GM12872 (cell line): ENCODE data around the gene C10orf143.

Experiments used
- TF ChIP-seq, protein P1 (sequence below): IDR thresholded peaks from 3 replicates; pipeline ENCODE4 v1.5.1; 2011; ENCODE audit warnings: low read depth, mild to moderate bottlenecking, low read length, moderate library complexity; ENCODE audit not compliant: insufficient read depth

The C10orf143 gene

DNA sequence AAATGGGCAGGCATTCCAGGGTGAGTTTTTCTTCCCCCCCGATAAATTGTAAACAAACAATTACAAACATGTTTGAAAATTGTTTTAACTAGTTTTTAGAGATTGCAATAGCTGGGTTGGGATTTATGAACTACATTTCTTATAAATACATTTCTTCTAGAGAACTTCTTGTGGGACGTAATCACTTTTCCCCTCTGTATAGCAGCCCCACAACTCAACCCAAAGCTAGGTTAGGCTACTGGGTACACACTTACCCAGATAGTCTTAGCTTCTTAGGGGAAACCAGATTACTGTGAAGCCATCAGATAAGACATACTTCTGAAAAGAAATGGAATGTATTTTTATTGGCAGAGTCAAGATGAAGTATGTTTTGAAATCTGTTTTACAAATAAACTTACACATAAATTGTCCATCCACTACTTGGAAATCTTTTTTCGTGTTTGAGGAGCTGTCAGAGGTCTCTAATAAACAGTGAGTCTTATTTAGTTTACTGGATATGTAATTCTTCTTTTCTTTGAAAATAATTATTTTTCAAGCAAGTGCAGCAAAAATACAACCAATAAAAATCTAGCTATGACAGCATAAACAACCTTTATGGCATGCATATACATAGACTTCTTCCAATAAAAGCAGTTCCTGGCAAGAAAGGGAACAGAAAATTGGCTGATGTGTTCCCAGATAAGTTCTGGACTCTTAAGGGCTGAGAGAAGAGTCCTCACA lies 17.6 kb upstream of the C10orf143 start:
- TF ChIP-seq, protein P1, sequence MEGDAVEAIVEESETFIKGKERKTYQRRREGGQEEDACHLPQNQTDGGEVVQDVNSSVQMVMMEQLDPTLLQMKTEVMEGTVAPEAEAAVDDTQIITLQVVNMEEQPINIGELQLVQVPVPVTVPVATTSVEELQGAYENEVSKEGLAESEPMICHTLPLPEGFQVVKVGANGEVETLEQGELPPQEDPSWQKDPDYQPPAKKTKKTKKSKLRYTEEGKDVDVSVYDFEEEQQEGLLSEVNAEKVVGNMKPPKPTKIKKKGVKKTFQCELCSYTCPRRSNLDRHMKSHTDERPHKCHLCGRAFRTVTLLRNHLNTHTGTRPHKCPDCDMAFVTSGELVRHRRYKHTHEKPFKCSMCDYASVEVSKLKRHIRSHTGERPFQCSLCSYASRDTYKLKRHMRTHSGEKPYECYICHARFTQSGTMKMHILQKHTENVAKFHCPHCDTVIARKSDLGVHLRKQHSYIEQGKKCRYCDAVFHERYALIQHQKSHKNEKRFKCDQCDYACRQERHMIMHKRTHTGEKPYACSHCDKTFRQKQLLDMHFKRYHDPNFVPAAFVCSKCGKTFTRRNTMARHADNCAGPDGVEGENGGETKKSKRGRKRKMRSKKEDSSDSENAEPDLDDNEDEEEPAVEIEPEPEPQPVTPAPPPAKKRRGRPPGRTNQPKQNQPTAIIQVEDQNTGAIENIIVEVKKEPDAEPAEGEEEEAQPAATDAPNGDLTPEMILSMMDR: no peak

DNA sequence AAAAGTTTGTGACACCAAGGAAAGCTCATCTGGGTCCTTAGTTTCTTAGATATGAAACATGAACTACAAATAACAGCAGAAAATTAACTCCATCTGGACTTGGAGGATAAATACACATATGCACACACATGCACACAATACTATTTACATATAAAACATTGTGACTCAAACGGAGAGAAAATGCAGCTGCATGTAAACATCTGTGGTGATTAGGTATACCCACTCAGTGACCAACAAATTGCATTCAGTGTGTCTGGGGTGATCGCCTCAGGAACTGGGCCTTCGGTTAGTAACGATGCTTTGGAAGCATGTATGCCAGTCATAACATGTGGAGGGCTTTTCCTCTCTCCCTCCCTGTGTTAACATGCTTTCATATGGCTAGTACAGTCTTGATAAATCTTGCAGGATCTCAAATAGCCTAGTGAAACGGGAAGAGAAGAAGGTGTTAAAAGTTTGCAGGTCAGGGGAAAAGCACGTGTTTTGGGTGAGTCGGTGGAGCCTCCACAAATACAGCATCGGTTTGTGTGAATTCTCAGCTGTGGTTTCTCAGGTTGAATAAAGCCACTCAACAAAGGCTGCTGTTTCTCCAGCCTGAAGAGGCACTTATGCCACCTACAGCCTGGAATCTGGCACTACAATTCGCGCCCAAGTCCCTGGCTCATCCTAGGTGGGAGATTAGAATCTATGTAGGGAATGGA lies 16.9 kb upstream of the C10orf143 start:
- TF ChIP-seq, protein P1: peak; percentile 80

DNA sequence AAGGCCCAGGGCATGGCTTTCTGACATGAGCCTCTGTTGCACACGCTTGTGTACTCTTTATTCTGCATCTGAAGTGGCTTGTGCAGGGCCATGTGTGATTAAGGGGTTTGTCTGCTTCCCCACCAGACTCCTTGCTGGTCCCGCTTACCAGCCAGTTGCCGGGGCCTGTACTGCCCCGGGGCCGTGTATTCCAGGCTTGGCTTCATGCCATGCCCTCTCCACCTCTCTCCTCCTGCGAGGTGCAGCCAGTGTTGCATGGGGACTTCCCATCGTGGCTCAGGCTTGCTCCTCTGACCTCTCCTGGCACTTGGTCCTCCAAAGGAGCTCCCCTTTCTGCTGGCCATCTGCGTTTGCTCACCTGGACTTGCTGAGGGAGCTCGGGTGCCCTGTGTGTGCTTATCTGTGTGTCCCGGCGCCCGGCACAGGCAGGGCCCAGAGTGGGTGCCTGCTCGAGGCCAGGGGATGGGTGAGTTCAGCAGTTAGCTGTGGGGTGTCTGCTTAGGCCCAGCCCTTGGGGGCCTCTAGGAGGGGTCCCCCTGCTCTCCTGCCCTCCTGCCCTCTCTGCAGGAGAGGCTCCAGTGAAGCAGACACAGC lies 11.0 kb upstream of the C10orf143 start:
- TF ChIP-seq, protein P1: no peak

DNA sequence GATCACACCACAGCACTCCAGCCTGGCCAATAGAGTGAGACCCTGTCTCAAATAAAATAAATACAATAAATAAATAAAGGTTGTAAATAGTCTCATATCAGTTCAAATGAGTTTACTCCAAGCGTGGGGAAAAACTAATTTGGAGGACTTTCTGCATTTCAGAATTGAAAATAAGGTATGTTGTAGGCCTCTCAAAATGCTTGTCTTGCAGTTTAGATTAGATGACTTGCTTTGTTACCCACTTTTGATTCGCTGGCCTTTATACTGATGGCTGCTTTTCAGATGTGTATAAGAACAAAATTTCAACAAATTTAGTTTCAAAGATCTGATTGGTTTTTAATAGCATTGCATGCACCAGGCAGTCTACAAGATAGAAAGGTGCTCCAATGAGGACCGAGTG lies 2.2 kb upstream of the C10orf143 start:
- TF ChIP-seq, protein P1: no peak

DNA sequence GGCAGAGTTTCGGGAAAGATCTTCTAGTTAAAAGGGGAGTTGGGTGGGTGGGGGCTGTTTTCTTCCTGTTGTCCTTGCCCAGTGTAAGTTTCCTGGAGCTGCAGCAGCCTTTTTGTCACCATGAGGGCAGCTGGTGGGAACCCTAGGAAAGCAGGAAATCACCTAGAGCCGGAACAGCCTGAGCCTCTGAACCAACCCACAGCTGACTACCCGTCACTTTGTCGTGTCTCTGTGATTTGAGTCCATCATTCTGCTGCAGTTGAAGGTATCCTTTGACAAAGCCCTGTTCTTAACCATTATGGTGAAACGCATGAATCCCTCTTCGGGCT lies 1.2 kb upstream of the C10orf143 start:
- TF ChIP-seq, protein P1: no peak

DNA sequence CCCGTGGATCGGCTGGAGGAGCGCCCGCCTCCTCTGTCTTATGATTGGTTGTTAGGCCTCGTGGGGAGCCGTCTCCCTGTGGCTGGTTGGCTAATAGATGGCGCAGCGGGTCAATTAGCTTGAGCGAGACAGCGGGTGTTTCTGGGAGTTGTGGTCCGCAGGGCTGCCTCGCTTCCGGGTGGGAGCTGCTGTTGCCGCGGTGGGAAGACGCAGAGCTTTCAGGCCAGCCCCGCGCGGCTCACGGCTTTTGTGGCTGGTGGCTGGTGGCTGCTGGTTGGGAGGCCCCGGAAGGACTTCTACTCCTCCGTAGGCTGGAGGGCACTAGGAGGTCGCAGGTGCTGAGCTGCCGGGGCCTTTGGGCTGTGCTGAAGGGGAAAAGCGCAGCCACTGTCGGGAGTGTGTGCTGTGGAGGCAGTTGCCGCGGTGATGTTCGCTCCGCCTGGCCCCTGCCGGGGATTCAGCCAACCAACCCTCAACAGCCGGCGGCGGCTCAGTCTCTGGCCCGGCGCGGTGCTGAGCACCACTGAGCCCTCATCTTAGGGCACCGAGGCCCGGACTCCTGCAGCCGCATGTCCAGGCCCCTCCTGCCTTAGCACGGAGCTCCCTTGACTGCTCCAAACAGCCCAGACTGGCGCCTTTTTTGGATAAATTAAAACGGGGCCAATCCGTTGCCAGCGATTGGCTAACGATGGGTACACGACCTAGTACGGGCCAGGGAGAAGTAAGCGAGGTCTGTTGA lies 652 bp upstream of the C10orf143 start:
- TF ChIP-seq, protein P1: no peak

DNA sequence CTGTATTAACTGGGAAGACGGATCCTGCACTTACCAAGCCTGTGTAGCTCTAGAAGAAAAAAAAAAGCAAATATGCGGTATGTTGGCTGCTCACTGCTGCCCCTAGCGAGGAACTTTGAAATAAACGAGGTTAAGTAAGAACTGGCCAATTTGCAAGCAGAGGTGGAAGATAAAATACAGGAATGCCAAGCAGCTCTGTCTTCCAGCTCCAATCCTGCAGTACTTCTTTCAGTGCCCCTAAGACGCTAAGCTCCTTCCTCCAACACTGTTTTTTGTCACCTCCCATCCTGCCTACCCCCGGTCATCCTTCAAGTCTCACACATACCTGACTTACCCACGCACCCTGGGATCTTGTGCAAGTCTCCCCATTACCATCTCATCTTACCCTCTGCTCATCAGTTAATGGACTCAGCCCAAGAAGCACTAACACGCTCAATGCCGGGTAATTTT lies 809 bp downstream of the C10orf143 start:
- TF ChIP-seq, protein P1: peak; percentile 85
